A673 (cell line): Measurements from ENCODE around the gene DPP10. TPM values are rescaled to one million over a fixed set of nuclear protein-coding genes. Genes with fewer than 3 reads are reported as not detected.

Experiments
- BruUV-seq: library from RNA; stranded (reverse); fragments of 400-500 nt; replicated peaks from 2 replicates; lab custom pipeline; 2021; lab: Mats Ljungman, UMichigan
- CTCF ChIA-PET: fragments of 300-600 bp; sonication (Branson Sonifier 250); formaldehyde crosslinking; loops from one replicate; lab custom pipeline; 2022; ENCODE audit warnings: antibody characterized with exemption; lab: Charles Lee
- POLR2A ChIA-PET: fragments of 300-600 bp; sonication (Branson Sonifier 250); formaldehyde crosslinking; loops from one replicate; lab custom pipeline; 2022; ENCODE audit warnings: antibody characterized with exemption; ENCODE audit not compliant: low non-redundant PET; lab: Charles Lee
- DNase-seq: peaks from one replicate; pipeline ENCODE4 v3.0.0-alpha.2; 2015; ENCODE audit warnings: low spot score
- H3K27ac ChIP-seq: fragments of 200-600 bp; sonication (generic); 2 replicates; pipeline ENCODE4 v1.5.1; 2016; ENCODE audit warnings: mixed run types, low read depth, mild to moderate bottlenecking, mixed read lengths, antibody characterized with exemption, low read length; ENCODE audit not compliant: poor library complexity, severe bottlenecking
- H3K27me3 ChIP-seq: fragments of 200-600 bp; sonication (generic); replicated peaks from 2 replicates; pipeline ENCODE4 v1.6.1; 2017; ENCODE audit warnings: mixed run types, low read depth, mild to moderate bottlenecking, mixed read lengths, antibody characterized with exemption, low read length; ENCODE audit not compliant: insufficient read depth, poor library complexity
- H3K36me3 ChIP-seq: fragments of 200-600 bp; sonication (generic); 2 replicates; pipeline ENCODE4 v1.6.1; 2016; ENCODE audit warnings: mixed run types, mild to moderate bottlenecking, mixed read lengths, antibody characterized with exemption, low read length; ENCODE audit not compliant: insufficient read depth, poor library complexity, severe bottlenecking
- H3K4me1 ChIP-seq: fragments of 200-600 bp; sonication (generic); 2 replicates; pipeline ENCODE4 v1.6.1; 2017; ENCODE audit warnings: mixed run types, mild to moderate bottlenecking, mixed read lengths, antibody characterized with exemption, low read length; ENCODE audit not compliant: insufficient read depth, poor library complexity, severe bottlenecking
- H3K4me3 ChIP-seq: fragments of 200-600 bp; sonication (generic); 2 replicates; pipeline ENCODE4 v1.5.1; 2016; ENCODE audit warnings: low read depth, mixed run types, mild to moderate bottlenecking, mixed read lengths, low read length; ENCODE audit not compliant: poor library complexity, severe bottlenecking
- H3K9me3 ChIP-seq: fragments of 200-600 bp; sonication (generic); 2 replicates; pipeline ENCODE4 v1.6.1; 2016; ENCODE audit warnings: mixed run types, low read depth, mild to moderate bottlenecking, mixed read lengths, antibody characterized with exemption, low read length; ENCODE audit not compliant: poor library complexity, severe bottlenecking
- EZH2 ChIP-seq: fragments of 200-600 bp; sonication (generic); IDR thresholded peaks from 2 replicates; pipeline ENCODE4 v1.6.1; 2017; ENCODE audit warnings: borderline replicate concordance, low read depth, mild to moderate bottlenecking, mixed read lengths, antibody characterized with exemption, low read length; ENCODE audit not compliant: poor library complexity, severe bottlenecking
- intact Hi-C: fragments of 100-400 bp; cut with micrococcal nuclease; formaldehyde crosslinking; loops from one replicate; pipeline ENCODE4 v1.10.0; 2022; ENCODE audit not compliant: unreplicated experiment
- total RNA-seq: library from RNA; stranded (reverse); gene quantifications from 2 replicates; pipeline ENCODE4 v1.2.3, GENCODE V29; 2021
- TF ChIP-seq, protein P1 (sequence below): fragments of 300-800, 200-600 bp; sonication (generic); conservative IDR thresholded peaks from 2 replicates; pipeline ENCODE4 v1.5.1; 2017; ENCODE audit warnings: low read depth, mild to moderate bottlenecking, antibody characterized with exemption, low read length, moderate library complexity, mixed read lengths

DPP10 gene
- total RNA-seq, 1 experiment from 2014 or later = not detected

DNA sequence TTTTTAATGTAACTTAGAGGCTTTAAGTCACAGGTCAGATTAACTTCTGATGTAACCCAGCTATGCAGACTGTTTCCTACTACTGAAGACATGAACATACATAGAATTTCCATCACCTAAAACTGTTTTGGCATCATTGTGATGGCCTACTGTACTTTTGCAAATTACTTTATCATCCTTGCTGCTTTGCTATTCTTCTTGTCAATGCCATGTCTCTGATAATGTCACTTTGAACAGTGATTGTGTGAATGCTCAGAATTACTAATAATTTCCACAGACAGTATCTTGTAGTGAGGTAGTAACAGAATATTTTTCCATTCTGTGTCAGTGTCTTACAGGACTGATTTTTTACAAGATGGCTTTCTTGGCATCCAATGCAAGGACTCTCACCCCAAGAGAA is 663.5 kb downstream of the DPP10 start:
- no peaks in the 10 kb centered on the region for H3K36me3 ChIP-seq
- TF ChIP-seq, protein P1, sequence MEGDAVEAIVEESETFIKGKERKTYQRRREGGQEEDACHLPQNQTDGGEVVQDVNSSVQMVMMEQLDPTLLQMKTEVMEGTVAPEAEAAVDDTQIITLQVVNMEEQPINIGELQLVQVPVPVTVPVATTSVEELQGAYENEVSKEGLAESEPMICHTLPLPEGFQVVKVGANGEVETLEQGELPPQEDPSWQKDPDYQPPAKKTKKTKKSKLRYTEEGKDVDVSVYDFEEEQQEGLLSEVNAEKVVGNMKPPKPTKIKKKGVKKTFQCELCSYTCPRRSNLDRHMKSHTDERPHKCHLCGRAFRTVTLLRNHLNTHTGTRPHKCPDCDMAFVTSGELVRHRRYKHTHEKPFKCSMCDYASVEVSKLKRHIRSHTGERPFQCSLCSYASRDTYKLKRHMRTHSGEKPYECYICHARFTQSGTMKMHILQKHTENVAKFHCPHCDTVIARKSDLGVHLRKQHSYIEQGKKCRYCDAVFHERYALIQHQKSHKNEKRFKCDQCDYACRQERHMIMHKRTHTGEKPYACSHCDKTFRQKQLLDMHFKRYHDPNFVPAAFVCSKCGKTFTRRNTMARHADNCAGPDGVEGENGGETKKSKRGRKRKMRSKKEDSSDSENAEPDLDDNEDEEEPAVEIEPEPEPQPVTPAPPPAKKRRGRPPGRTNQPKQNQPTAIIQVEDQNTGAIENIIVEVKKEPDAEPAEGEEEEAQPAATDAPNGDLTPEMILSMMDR = no peak
- no peak for TF ChIP-seq EZH2
- POLR2A ChIA-PET = no interaction called here
- intact Hi-C loops = no loop called here
- H3K9me3 ChIP-seq = peaks cover 1% of the 10 kb centered on the region
- H3K4me3 ChIP-seq = no peak overlapping the region
- no peak for DNase-seq
- no peaks in the 10 kb centered on the region for H3K4me1 ChIP-seq
- no TSS peak for BruUV-seq
- H3K27me3 ChIP-seq = no peaks in the 10 kb centered on the region
- H3K27ac ChIP-seq = no peak overlapping the region
- CTCF ChIA-PET = no interaction called here

DNA sequence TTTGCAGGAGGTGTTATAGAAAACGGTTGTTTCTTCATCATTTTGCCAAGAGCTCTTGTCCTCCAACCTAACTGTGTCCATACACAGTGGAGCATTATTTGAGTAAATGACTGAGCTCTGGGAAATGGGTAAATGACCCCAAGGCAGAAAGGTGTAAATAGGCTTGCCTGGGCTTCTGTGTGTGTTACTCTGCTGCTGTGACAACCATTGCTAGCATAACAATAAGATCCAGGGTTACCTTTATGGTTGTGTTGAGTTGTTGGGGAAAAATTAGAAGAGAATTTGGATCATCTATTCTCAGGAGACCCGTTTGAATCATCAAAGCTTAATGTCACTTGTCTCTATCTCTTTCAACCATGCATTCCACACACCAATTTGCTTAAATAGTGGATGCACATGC is 672.7 kb downstream of the DPP10 start:
- TF ChIP-seq, protein P1 = no peak
- no peak for TF ChIP-seq EZH2
- Histone ChIP-seq H3K4me3 (no peak overlapping the region), H3K27me3 (no peaks in the 10 kb centered on the region), H3K27ac (no peak overlapping the region), H3K9me3 (peaks cover 10% of the 10 kb centered on the region), H3K36me3 (no peaks in the 10 kb centered on the region), H3K4me1 (no peaks in the 10 kb centered on the region)
- BruUV-seq = no TSS peak
- DNase-seq = no peak
- intact Hi-C loops = no loop called here
- ChIA-PET POLR2A (no interaction called here), CTCF (no interaction called here)

DNA sequence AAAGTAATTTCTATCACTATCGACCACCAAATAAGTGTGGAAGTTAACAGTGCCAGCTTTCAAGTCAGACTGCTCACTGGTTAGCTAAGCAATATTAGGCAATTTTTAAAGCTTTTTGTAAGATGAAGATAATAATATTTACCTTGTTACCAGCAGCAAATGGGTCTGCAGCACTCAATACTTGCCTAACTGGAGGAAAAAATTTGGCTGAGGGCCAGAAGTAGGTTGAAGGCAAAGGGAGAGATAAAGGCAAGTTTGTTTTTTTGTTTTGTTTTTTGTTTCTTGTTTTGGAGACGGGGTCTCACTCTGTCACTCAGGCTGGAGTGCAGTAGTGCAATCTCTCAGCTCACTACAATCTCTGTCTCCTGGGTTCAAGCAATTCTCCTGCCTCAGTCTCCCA is 675.9 kb downstream of the DPP10 start:
- Histone ChIP-seq H3K27me3 (no peaks in the 10 kb centered on the region), H3K9me3 (peaks cover 5% of the 10 kb centered on the region), H3K4me1 (no peaks in the 10 kb centered on the region), H3K27ac (no peak overlapping the region), H3K36me3 (no peaks in the 10 kb centered on the region), H3K4me3 (no peak overlapping the region)
- ChIA-PET CTCF (no interaction called here), POLR2A (no interaction called here)
- intact Hi-C loops = no loop called here
- TF ChIP-seq, protein P1 = no peak
- TF ChIP-seq EZH2 = no peak
- BruUV-seq = no TSS peak
- DNase-seq = no peak
